Large intestine (tissue), 3 donors: ENCODE measurements around the gene F11R. TPM values are rescaled to one million over a fixed set of nuclear protein-coding genes. Genes with fewer than 3 reads are reported as not detected.
A peak's percentile ranks its signal among the peaks of the same experiment; 100 is the strongest.
"Not testable (repeated sequence)": the region's sequence is repeated elsewhere in the genome, so short reads cannot be mapped to it uniquely, and the experiment has no call there.

Source experiments
- DNase-seq, 2 donors: peaks; one replicate each; pipeline versions ENCODE4 v3.0.0 to v3.0.0-alpha.2; 2013
- H3K27ac ChIP-seq: one replicate; pipeline ENCODE4 v1.5.1; 2013; ENCODE audit warnings: low read length
- H3K27me3 ChIP-seq: 2 replicates; pipeline ENCODE4 v1.6.1; 2013; ENCODE audit warnings: low read length; ENCODE audit not compliant: control insufficient read depth, insufficient read depth
- H3K36me3 ChIP-seq: 2 replicates; pipeline ENCODE4 v1.6.1; 2013; ENCODE audit warnings: low read length; ENCODE audit not compliant: control insufficient read depth, insufficient read depth
- H3K4me1 ChIP-seq: one replicate; pipeline ENCODE4 v1.6.1; 2013; ENCODE audit warnings: low read length; ENCODE audit not compliant: control insufficient read depth, insufficient read depth
- H3K4me3 ChIP-seq: one replicate; pipeline ENCODE4 v1.5.1; 2013; ENCODE audit warnings: low read length
- H3K9me3 ChIP-seq: one replicate; pipeline ENCODE4 v1.6.1; 2013; ENCODE audit warnings: mild to moderate bottlenecking, low read depth, low read length, moderate library complexity; ENCODE audit not compliant: control insufficient read depth
- WGBS: methylation state at CpG from one replicate; pipeline ENCODE4 v1.1.5; 2013; ENCODE audit warnings: low lambda C conversion rate; ENCODE audit not compliant: insufficient coverage; 5-methylcytosine and 5-hydroxymethylcytosine counted together
- polyA plus RNA-seq: library from polyadenylated mRNA; unstranded; fragments of 120-200 nt; gene quantifications from one replicate; pipeline ENCODE4 v1.2.1, GENCODE V29; 2013

The F11R gene
- polyA plus RNA-seq, 1 donor = 132 TPM

GRCh38 chr1:160997323-160998038 is 23.5 kb downstream of the F11R start:
- Histone ChIP-seq H3K4me1 (peaks cover 13% of the 10 kb centered on the region), H3K27ac (peak overlapping the region; percentile 56), H3K4me3 (no peak overlapping the region), H3K36me3 (peaks cover 41% of the 10 kb centered on the region), H3K27me3 (no peaks in the 10 kb centered on the region), H3K9me3 (no peaks in the 10 kb centered on the region)
- WGBS = no CpG with 5 or more reads among the region's 1 CpG
- DNase-seq = peak; percentile 71 to 78

GRCh38 chr1:160996178-160996577 is 24.8 kb downstream of the F11R start:
- H3K9me3 ChIP-seq = no peaks in the 10 kb centered on the region
- no peaks in the 10 kb centered on the region for H3K27me3 ChIP-seq
- DNase-seq = peak in 1 of 2 donors; percentile 27
- H3K4me1 ChIP-seq = peaks cover 6% of the 10 kb centered on the region
- H3K36me3 ChIP-seq = peaks cover 41% of the 10 kb centered on the region
- WGBS = no CpG with 5 or more reads among the region's 3 CpGs
- no peak overlapping the region for H3K27ac ChIP-seq
- no peak overlapping the region for H3K4me3 ChIP-seq

GRCh38 chr1:160993544-160994193 is 27.3 kb downstream of the F11R start:
- Histone ChIP-seq H3K27ac (no peak overlapping the region), H3K4me3 (no peak overlapping the region), H3K27me3 (no peaks in the 10 kb centered on the region), H3K36me3 (peaks cover 16% of the 10 kb centered on the region), H3K9me3 (no peaks in the 10 kb centered on the region), H3K4me1 (no peaks in the 10 kb centered on the region)
- DNase-seq = peak in 1 of 2 donors; percentile 38
- no CpG with 5 or more reads among the region's 14 CpGs for WGBS

- H3K36me3 ChIP-seq, DNase-seq, H3K4me1 ChIP-seq, H3K27ac ChIP-seq, H3K4me3 ChIP-seq, H3K9me3 ChIP-seq, H3K27me3 ChIP-seq: not testable (repeated sequence)
- 88% methylated on average over 1 of the region's 4 CpGs for WGBS
Observed at GRCh38 chr1:160992036-160992435, 28.9 kb downstream of the F11R start.

- Histone ChIP-seq H3K4me3 (no peak overlapping the region), H3K9me3 (peaks cover 9% of the 10 kb centered on the region), H3K36me3 (no peaks in the 10 kb centered on the region), H3K4me1 (no peaks in the 10 kb centered on the region), H3K27ac (no peak overlapping the region), H3K27me3 (peaks cover 7% of the 10 kb centered on the region)
- DNase-seq = no peak
- WGBS = no CpG with 5 or more reads among the region's 8 CpGs
Observed at GRCh38 chr1:160987359-160988050, 33.4 kb downstream of the F11R start.

GRCh38 chr1:160985723-160986122 is 35.2 kb downstream of the F11R start:
- H3K36me3 ChIP-seq = no peaks in the 10 kb centered on the region
- no CpG with 5 or more reads among the region's 4 CpGs for WGBS
- peaks cover 9% of the 10 kb centered on the region for H3K9me3 ChIP-seq
- H3K27me3 ChIP-seq = peaks cover 25% of the 10 kb centered on the region
- H3K4me3 ChIP-seq = no peak overlapping the region
- peaks cover 3% of the 10 kb centered on the region for H3K4me1 ChIP-seq
- no peak for DNase-seq
- H3K27ac ChIP-seq = no peak overlapping the region

- H3K27ac ChIP-seq = no peak overlapping the region
- H3K36me3 ChIP-seq = no peaks in the 10 kb centered on the region
- peaks cover 3% of the 10 kb centered on the region for H3K4me1 ChIP-seq
- no CpG with 5 or more reads among the region's 42 CpGs for WGBS
- peak in 1 of 2 donors; percentile 29 for DNase-seq
- peaks cover 9% of the 10 kb centered on the region for H3K9me3 ChIP-seq
- peaks cover 36% of the 10 kb centered on the region for H3K27me3 ChIP-seq
- H3K4me3 ChIP-seq = no peak overlapping the region
Observed at GRCh38 chr1:160981584-160982411, 39.2 kb downstream of the F11R start.

GRCh38 chr1:160979286-160979685 is 41.7 kb downstream of the F11R start:
- Histone ChIP-seq H3K9me3 (peaks cover 5% of the 10 kb centered on the region), H3K36me3 (no peaks in the 10 kb centered on the region), H3K4me1 (peaks cover 3% of the 10 kb centered on the region), H3K27ac (no peak overlapping the region), H3K27me3 (peaks cover 36% of the 10 kb centered on the region), H3K4me3 (no peak overlapping the region)
- no peak for DNase-seq
- no CpG with 5 or more reads among the region's 2 CpGs for WGBS

- H3K36me3 ChIP-seq = no peaks in the 10 kb centered on the region
- peaks cover 36% of the 10 kb centered on the region for H3K27me3 ChIP-seq
- H3K27ac ChIP-seq = no peak overlapping the region
- no peak overlapping the region for H3K4me3 ChIP-seq
- no peak for DNase-seq
- WGBS = no CpG with 5 or more reads among the region's 11 CpGs
- peaks cover 3% of the 10 kb centered on the region for H3K4me1 ChIP-seq
- H3K9me3 ChIP-seq = peaks cover 5% of the 10 kb centered on the region
Observed at GRCh38 chr1:160978510-160978927, 42.4 kb downstream of the F11R start.

GRCh38 chr1:160975026-160975425 is 45.9 kb downstream of the F11R start:
- Histone ChIP-seq H3K4me1 (no peaks in the 10 kb centered on the region), H3K27ac (no peak overlapping the region), H3K4me3 (no peak overlapping the region), H3K36me3 (no peaks in the 10 kb centered on the region), H3K9me3 (no peaks in the 10 kb centered on the region), H3K27me3 (peaks cover 5% of the 10 kb centered on the region)
- DNase-seq = no peak
- 100% methylated on average over 2 of the region's 2 CpGs for WGBS
